Endothelial cell of umbilical vein (primary cell): Measurements from ENCODE around the gene RSPO1. TPM values are rescaled to one million over a fixed set of nuclear protein-coding genes. Genes with fewer than 3 reads are reported as not detected.

Experiments
- BruUV-seq: library from RNA; stranded (reverse); fragments of 400-500 nt; replicated peaks from 2 replicates; lab custom pipeline; 2021; lab: Mats Ljungman, UMichigan
- CTCF ChIA-PET: fragments of 300-600, 350-600 bp; sonication (Branson Sonifier 250); formaldehyde crosslinking; loops from one replicate; lab custom pipeline; 2021; ENCODE audit warnings: antibody characterized with exemption, inconsistent platforms; lab: Charles Lee
- POLR2A ChIA-PET: fragments of 300-600, 350-600 bp; sonication (Branson Sonifier 250); formaldehyde crosslinking; loops from one replicate; lab custom pipeline; 2021; ENCODE audit warnings: antibody characterized with exemption, inconsistent platforms; lab: Charles Lee
- DNase-seq: peaks from one replicate; pipeline ENCODE4 v3.0.0-alpha.2; 2011; ENCODE audit warnings: low read depth, low spot score
- FAIRE-seq: peaks from 2 replicates; lab custom pipeline; 2011; peaks lifted over from hg19 to GRCh38; lab: Jason Lieb, UNC
- H2AFZ ChIP-seq: 2 replicates; pipeline ENCODE4 v1.6.0; 2012; ENCODE audit warnings: low read depth, low read length, control low read depth, inconsistent platforms
- H3K27ac ChIP-seq: 2 replicates; pipeline ENCODE4 v1.5.1; 2011; ENCODE audit warnings: low read depth, mild to moderate bottlenecking, control low read depth, low read length, moderate library complexity; ENCODE audit not compliant: insufficient read depth
- H3K27me3 ChIP-seq, 2 experiments: 2 replicates each; pipeline versions ENCODE4 v1.6.0 to v1.6.1; 2011; ENCODE audit warnings: low read length in 2 of 2, mixed read lengths in 1 of 2; ENCODE audit not compliant: control insufficient read depth in 2 of 2, insufficient read depth in 2 of 2
- H3K36me3 ChIP-seq, 2 experiments: 2 replicates in 1 of 2; 3 replicates in 1 of 2; pipeline ENCODE4 v1.5.1; 2011; ENCODE audit warnings: low read length in 2 of 2, mild to moderate bottlenecking in 1 of 2, moderate library complexity in 1 of 2; ENCODE audit not compliant: control insufficient read depth in 2 of 2, insufficient read depth in 2 of 2; ENCODE audit errors: extremely low read depth in 1 of 2
- H3K4me1 ChIP-seq: 3 replicates; pipeline ENCODE4 v1.5.1; 2011; ENCODE audit warnings: mild to moderate bottlenecking, low read length; ENCODE audit not compliant: control insufficient read depth, insufficient read depth; ENCODE audit errors: extremely low read depth
- H3K4me2 ChIP-seq: 2 replicates; pipeline ENCODE4 v1.6.1; 2011; ENCODE audit warnings: low read length, control low read depth, mixed read lengths; ENCODE audit not compliant: insufficient read depth
- H3K4me3 ChIP-seq, 3 experiments: fragments of 200-600 bp in 1 of 3; sonication (generic), shearing (Covaris generic) in 1 of 3; replicated peaks in 1 of 3; 2 replicates each; pipeline ENCODE4 v1.5.1; 2011 to 2016; ENCODE audit warnings: control low read depth in 3 of 3, low read length in 3 of 3, mild to moderate bottlenecking in 2 of 3, inconsistent platforms in 1 of 3, low read depth in 1 of 3, moderate library complexity in 1 of 3; ENCODE audit not compliant: insufficient read depth in 1 of 3
- H3K79me2 ChIP-seq: 2 replicates; pipeline ENCODE4 v1.6.0; 2012; ENCODE audit warnings: low read length, inconsistent platforms; ENCODE audit not compliant: control insufficient read depth, insufficient read depth
- H3K9ac ChIP-seq: replicated peaks from 2 replicates; pipeline ENCODE3; 2011; ENCODE audit warnings: low read length, control low read depth; ENCODE audit not compliant: insufficient read depth; ENCODE audit errors: extremely low read depth
- H3K9me1 ChIP-seq: replicated peaks from 3 replicates; pipeline ENCODE4 v1.6.0; 2011; ENCODE audit warnings: mild to moderate bottlenecking, low read length; ENCODE audit not compliant: control insufficient read depth, insufficient read depth; ENCODE audit errors: extremely low read depth
- H3K9me3 ChIP-seq: replicated peaks from 2 replicates; pipeline ENCODE4 v1.5.1; 2012; ENCODE audit warnings: low read length, inconsistent platforms; ENCODE audit not compliant: control insufficient read depth, insufficient read depth
- H4K20me1 ChIP-seq: replicated peaks from 2 replicates; pipeline ENCODE3; 2011; ENCODE audit warnings: mild to moderate bottlenecking, low read length; ENCODE audit not compliant: control insufficient read depth, insufficient read depth; ENCODE audit errors: extremely low read depth
- EZH2 ChIP-seq: IDR thresholded peaks from 2 replicates; pipeline ENCODE4 v1.6.1; 2012; ENCODE audit warnings: borderline replicate concordance, low read depth, mild to moderate bottlenecking, moderate library complexity, low read length, inconsistent platforms; ENCODE audit not compliant: severe bottlenecking
- FOS ChIP-seq: IDR thresholded peaks from 2 replicates; pipeline ENCODE4 v1.6.1; 2011; ENCODE audit warnings: mild to moderate bottlenecking, low read length, moderate library complexity, borderline replicate concordance; ENCODE audit not compliant: insufficient read depth
- GATA2 ChIP-seq: IDR thresholded peaks from 2 replicates; pipeline ENCODE4 v1.7.0; 2011; ENCODE audit warnings: low read depth, mild to moderate bottlenecking, moderate library complexity, mixed read lengths, low read length; ENCODE audit not compliant: insufficient read length, insufficient read depth
- JUN ChIP-seq: IDR thresholded peaks from 2 replicates; pipeline ENCODE4 v1.6.1; 2011; ENCODE audit warnings: borderline replicate concordance, low read depth; ENCODE audit not compliant: insufficient read length, insufficient read depth
- MAX ChIP-seq: IDR thresholded peaks from 2 replicates; pipeline ENCODE4 v1.6.1; 2011; ENCODE audit not compliant: insufficient read depth, insufficient read length
- MYC ChIP-seq: IDR thresholded peaks from one replicate; pipeline ENCODE4 v1.6.1; 2011; ENCODE audit warnings: mild to moderate bottlenecking, low read depth, low read length
- POLR2A ChIP-seq: IDR thresholded peaks from 2 replicates; pipeline ENCODE4 v1.6.1; 2012; ENCODE audit warnings: low read depth, mild to moderate bottlenecking, control low read depth, low read length
- POLR2AphosphoS5 ChIP-seq: IDR thresholded peaks from 2 replicates; pipeline ENCODE4 v1.6.1; 2012; ENCODE audit warnings: low read depth, mild to moderate bottlenecking, control low read depth, low read length, moderate library complexity; ENCODE audit not compliant: insufficient read depth
- dilution Hi-C: fragments of 300-500 bp; cut with MboI; formaldehyde crosslinking; loops from one replicate; pipeline ENCODE4 v1.15.0; 2019; ENCODE audit warnings: low sequenced_read_pairs; ENCODE audit not compliant: extremely low pct_ligation_motif_present
- intact Hi-C: fragments of 100-400 bp; cut with micrococcal nuclease; formaldehyde crosslinking; loops from one replicate; pipeline ENCODE4 v1.10.0; 2022
- polyA plus RNA-seq, 4 experiments: library from polyadenylated mRNA; depleted of rRNA in 3 of 4; stranded (reverse) in 3 of 4; unstranded in 1 of 4; fragments of >200 nt; gene quantifications; 2 replicates each; pipeline versions ENCODE4 v1.2.1 to v1.2.3, GENCODE V29; 2011 to 2012; ENCODE audit warnings: missing spikeins in 1 of 4
- total RNA-seq: library from RNA; stranded (reverse); gene quantifications from 2 replicates; pipeline ENCODE4 v1.2.3, GENCODE V29; 2021
- TF ChIP-seq, protein P1 (sequence below), 2 donors: IDR thresholded peaks; 1 replicate in 1 of 2; 2 replicates in 1 of 2; pipeline ENCODE4 v1.5.1; 2011; ENCODE audit warnings: low read length in 2 of 2, mild to moderate bottlenecking in 2 of 2, moderate library complexity in 2 of 2, control low read depth in 1 of 2, inconsistent platforms in 1 of 2, low read depth in 1 of 2; ENCODE audit not compliant: insufficient read depth in 1 of 2; ENCODE audit errors: extremely low read depth in 1 of 2

Gene RSPO1
- total and polyA plus RNA-seq, 2 donors (not counting 3 experiments of a cell fraction or from before 2014, with no cell fraction given): not detected

DNA sequence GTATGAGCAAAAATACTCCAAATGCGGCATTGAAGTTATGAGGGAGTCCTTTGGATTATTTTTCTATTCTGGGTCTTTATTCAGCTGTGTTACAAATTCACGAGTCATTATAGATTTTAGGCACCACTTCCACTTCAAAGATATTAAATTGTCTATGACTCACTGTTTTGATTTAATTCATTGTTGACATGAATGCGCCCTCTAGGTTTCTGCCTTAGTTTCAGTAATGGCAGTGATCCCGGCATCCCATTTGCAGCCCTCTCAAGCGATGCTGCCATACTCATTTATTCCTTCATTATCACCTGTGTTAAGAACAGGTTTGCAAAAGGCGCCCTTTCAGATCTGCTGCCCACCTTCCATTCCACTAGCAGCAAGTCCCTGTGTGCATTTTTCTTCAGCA, 14.0 kb downstream of the RSPO1 start:
- CTCF ChIA-PET: interaction anchor here (5.0 kb wide), 1 partner anchor 18 kb away, joined by 20 read pairs; no protein-coding TSS in a partner anchor

DNA sequence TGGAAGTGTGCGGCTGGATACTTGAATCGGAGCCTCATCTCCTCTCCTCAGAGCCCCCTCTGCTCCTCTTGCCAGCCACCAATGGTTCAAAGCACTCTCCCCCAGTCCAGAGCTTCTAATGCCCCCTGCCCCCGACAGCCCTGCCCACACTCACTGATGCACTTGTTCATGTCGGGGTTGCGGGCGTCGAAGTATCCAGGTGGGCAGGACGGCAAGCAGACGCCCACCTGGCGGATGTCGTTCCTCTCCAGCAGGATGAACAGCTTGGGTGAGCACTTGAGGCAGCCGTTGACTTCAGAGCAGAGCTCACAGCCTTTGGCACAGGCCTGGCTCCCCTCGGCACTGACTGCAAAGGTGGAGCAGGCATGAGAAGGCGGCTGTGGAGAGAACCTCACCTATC, 18.4 kb downstream of the RSPO1 start:
- ChIA-PET CTCF (interaction anchor here (1.1 kb wide), 1 partner anchor 13 kb away, joined by 4 read pairs; no protein-coding TSS in a partner anchor), POLR2A (no interaction called here)
- no TSS peak for BruUV-seq
- H3K4me3 ChIP-seq: no peak overlapping the region
- H3K4me2 ChIP-seq: no peak overlapping the region
- FAIRE-seq: no peak
- H3K79me2 ChIP-seq: no peaks in the 10 kb centered on the region
- no peak overlapping the region for H2AFZ ChIP-seq
- no peak overlapping the region for H3K27ac ChIP-seq
- no peaks in the 10 kb centered on the region for H3K36me3 ChIP-seq
- intact Hi-C loops: no loop called here
- H4K20me1 ChIP-seq: no peaks in the 10 kb centered on the region
- dilution Hi-C loops: no loop called here
- no peaks in the 10 kb centered on the region for H3K9me1 ChIP-seq
- H3K9me3 ChIP-seq: no peaks in the 10 kb centered on the region
- DNase-seq: no peak
- TF ChIP-seq, protein P1, sequence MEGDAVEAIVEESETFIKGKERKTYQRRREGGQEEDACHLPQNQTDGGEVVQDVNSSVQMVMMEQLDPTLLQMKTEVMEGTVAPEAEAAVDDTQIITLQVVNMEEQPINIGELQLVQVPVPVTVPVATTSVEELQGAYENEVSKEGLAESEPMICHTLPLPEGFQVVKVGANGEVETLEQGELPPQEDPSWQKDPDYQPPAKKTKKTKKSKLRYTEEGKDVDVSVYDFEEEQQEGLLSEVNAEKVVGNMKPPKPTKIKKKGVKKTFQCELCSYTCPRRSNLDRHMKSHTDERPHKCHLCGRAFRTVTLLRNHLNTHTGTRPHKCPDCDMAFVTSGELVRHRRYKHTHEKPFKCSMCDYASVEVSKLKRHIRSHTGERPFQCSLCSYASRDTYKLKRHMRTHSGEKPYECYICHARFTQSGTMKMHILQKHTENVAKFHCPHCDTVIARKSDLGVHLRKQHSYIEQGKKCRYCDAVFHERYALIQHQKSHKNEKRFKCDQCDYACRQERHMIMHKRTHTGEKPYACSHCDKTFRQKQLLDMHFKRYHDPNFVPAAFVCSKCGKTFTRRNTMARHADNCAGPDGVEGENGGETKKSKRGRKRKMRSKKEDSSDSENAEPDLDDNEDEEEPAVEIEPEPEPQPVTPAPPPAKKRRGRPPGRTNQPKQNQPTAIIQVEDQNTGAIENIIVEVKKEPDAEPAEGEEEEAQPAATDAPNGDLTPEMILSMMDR (IDR thresholded peaks at IDR 0.05; ENCODE audit: extremely low read depth in 1 of 2, insufficient read depth in 1 of 2, low read depth in 1 of 2, low read length in 2 of 2): no peak
- TF ChIP-seq MYC (no peak), POLR2AphosphoS5 (no peak), MAX (no peak), EZH2 (no peak), GATA2 (no peak), POLR2A (no peak), FOS (no peak), JUN (no peak)
- H3K27me3 ChIP-seq: peaks cover 2 to 4% of the 10 kb centered on the region in 2 experiments
- no peak overlapping the region for H3K9ac ChIP-seq
- H3K4me1 ChIP-seq: no peaks in the 10 kb centered on the region

More for the DNA sequence above, 14.0 kb downstream of the RSPO1 start:
- no TSS peak for BruUV-seq
- no peaks in the 10 kb centered on the region for H4K20me1 ChIP-seq
- intact Hi-C loops: no loop called here
- FAIRE-seq (no peak), DNase-seq (no peak)
- H3K9me1 ChIP-seq: no peaks in the 10 kb centered on the region
- TF ChIP-seq POLR2AphosphoS5 (no peak), GATA2 (no peak), JUN (no peak), MYC (no peak), EZH2 (no peak)
- dilution Hi-C loops: no loop called here
- H3K9ac ChIP-seq: no peak overlapping the region
- no peaks in the 10 kb centered on the region for H3K79me2 ChIP-seq
- no peak overlapping the region for H2AFZ ChIP-seq
- POLR2A ChIA-PET: no interaction called here
- H3K27me3 ChIP-seq: peaks cover 0 to 5% of the 10 kb centered on the region in 2 experiments
- no peak overlapping the region for H3K4me3 ChIP-seq
- H3K27ac ChIP-seq: no peak overlapping the region
- no peak overlapping the region for H3K4me2 ChIP-seq
- no peaks in the 10 kb centered on the region for H3K9me3 ChIP-seq
- H3K36me3 ChIP-seq: no peaks in the 10 kb centered on the region
- no peaks in the 10 kb centered on the region for H3K4me1 ChIP-seq
